Measurements from ENCODE around the gene PLA2G3. TPM values are rescaled to one million over a fixed set of nuclear protein-coding genes. Genes with fewer than 3 reads are reported as not detected.

The PLA2G3 gene
- total and polyA plus RNA-seq, 2 of the 8 experiments (the other 6 are each of a cell fraction or from before 2014, with no cell fraction given) = 18.1 to 25.9 TPM

DNA sequence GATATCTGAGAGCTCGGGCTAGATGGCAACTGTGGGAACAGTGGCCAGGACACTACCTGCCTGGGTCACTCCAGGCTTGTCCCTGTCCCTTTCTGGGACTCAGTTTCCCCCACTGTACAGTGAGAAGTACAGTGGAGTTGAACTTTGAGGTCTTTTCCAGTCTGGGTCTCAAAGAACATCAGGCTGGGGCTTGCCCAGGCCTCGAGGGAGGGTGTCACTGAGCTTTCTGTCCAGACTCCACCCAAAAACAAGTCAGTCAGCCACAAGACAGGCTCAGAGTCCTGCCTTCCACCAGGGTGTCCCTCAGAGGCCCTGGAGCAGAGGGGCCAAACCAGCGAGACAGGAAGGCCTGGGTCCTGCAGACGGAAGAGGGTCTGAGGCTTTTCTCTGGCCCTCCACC, 2.0 kb upstream of the PLA2G3 start:
- H3K18ac ChIP-seq (ENCODE audit: extremely low read depth, low read length) = no peak overlapping the region
- peak overlapping the region; percentile 40; the same call in 1 of the 2 replicates for H2BK15ac ChIP-seq (ENCODE audit: low read length)
- no peak overlapping the region for H3K9ac ChIP-seq (replicated peaks in 1 of 4; ENCODE audit: extremely low read depth in 1 of 4, low read depth in 3 of 4, low read length in 3 of 4)
- H3K4me2 ChIP-seq (ENCODE audit: insufficient read depth in 1 of 2, low read depth in 2 of 2, low read length in 2 of 2) = no peak overlapping the region
- ChIA-PET CTCF (ENCODE audit: partially characterized antibody) (interaction anchor here (0.6 to 11.9 kb wide), 8 partner anchors 9 to 201 kb away, joined by 3 to 124 read pairs (median 5); partner anchors contain the start of gene SELENOM), POLR2A (ENCODE audit: partially characterized antibody) (interaction anchor here (1.0 to 1.5 kb wide), 3 partner anchors 16 to 57 kb away, joined by 3 to 4 read pairs (median 4); no protein-coding TSS in a partner anchor)
- H2AFZ ChIP-seq (ENCODE audit: low read length) = no peak overlapping the region
- H4K20me1 ChIP-seq (replicated peaks in 1 of 2; ENCODE audit: control insufficient read depth in 1 of 2, insufficient read depth in 2 of 2, low read length in 2 of 2) = peaks cover 4 to 8% of the 10 kb centered on the region in 2 experiments
- peak overlapping the region; percentile 86; the same call in 1 of the 2 replicates for H2BK12ac ChIP-seq (ENCODE audit: low read depth, low read length)
- H3K56ac ChIP-seq (replicated peaks; ENCODE audit: insufficient read length, low read depth, low read length) = no peak overlapping the region
- no peak overlapping the region for H3K14ac ChIP-seq (ENCODE audit: insufficient read length)
- peaks cover 0 to 2% (median 0%) of the 10 kb centered on the region in 4 experiments; a peak in 2 of 8 replicates for H3K36me3 ChIP-seq (ENCODE audit: control insufficient read depth in 2 of 4, insufficient read depth in 4 of 4, low read length in 3 of 4)
- peaks cover 7 to 25% (median 17%) of the 10 kb centered on the region in 4 experiments for H3K4me1 ChIP-seq (replicated peaks in 1 of 4; ENCODE audit: control insufficient read depth in 3 of 4, insufficient read depth in 4 of 4, low read length in 3 of 4)
- FAIRE-seq = no peak
- H3K27ac ChIP-seq (ENCODE audit: low read depth, low read length) = no peak overlapping the region
- peak overlapping the region; percentile 66; the same call in 1 of the 2 replicates for H2BK5ac ChIP-seq (ENCODE audit: low read depth, low read length)
- no peak overlapping the region for H3K23ac ChIP-seq (ENCODE audit: insufficient read length)
- H3K23me2 ChIP-seq (ENCODE audit: low read depth, low read length) = peaks cover 12% of the 10 kb centered on the region
- H3K79me2 ChIP-seq (ENCODE audit: control insufficient read depth in 1 of 2, insufficient read depth in 2 of 2, low read length in 2 of 2) = peaks cover 0 to 20% of the 10 kb centered on the region in 2 experiments; a peak in 3 of 4 replicates
- H2AK5ac ChIP-seq (ENCODE audit: low read depth, low read length) = no peak overlapping the region
- H2BK20ac ChIP-seq (ENCODE audit: low read length) = peak overlapping the region; percentile 84
- no peak overlapping the region for H4K8ac ChIP-seq (ENCODE audit: extremely low read depth, insufficient read depth, low read length)
- H4K91ac ChIP-seq (replicated peaks; ENCODE audit: insufficient read length, low read length) = peak overlapping the region; percentile 3
- no peak overlapping the region for H3K4ac ChIP-seq (replicated peaks; ENCODE audit: insufficient read length, low read depth, low read length)
- H3K79me1 ChIP-seq (ENCODE audit: low read depth, low read length) = peaks cover 15% of the 10 kb centered on the region; the same call in 1 of the 2 replicates
- no peak overlapping the region for H3K4me3 ChIP-seq (ENCODE audit: extremely low read depth in 1 of 4, insufficient read depth in 2 of 4, low read depth in 3 of 4, low read length in 4 of 4)
- H3K27me3 ChIP-seq (replicated peaks in 1 of 4; ENCODE audit: control insufficient read depth in 3 of 4, extremely low read depth in 1 of 4, insufficient read depth in 3 of 4, low read length in 3 of 4) = 0 out of 7 replicates have a peak, but pooled peaks cover 0 to 3% (median 0%) of the 10 kb centered on the region in 4 experiments
- peaks cover 0 to under 1% of the 10 kb centered on the region in 2 experiments; a peak in 1 of 4 replicates for H3K9me3 ChIP-seq (ENCODE audit: insufficient read depth in 2 of 2, low read depth in 1 of 2, low read length in 1 of 2)
- no peak overlapping the region for H2BK120ac ChIP-seq (replicated peaks; ENCODE audit: low read depth, low read length)
- no peak overlapping the region for H4K5ac ChIP-seq (ENCODE audit: insufficient read length, low read depth, low read length)
- WGBS, 2 experiments (ENCODE audit: extremely low coverage in 1 of 2, insufficient coverage in 1 of 2, insufficient read length in 1 of 2, insufficient replicate concordance in 2 of 2, low coverage in 1 of 2, low lambda C conversion rate in 2 of 2, missing lambda C conversion rate in 1 of 2) = 91% methylated on average over 4 of the region's 4 CpGs; no CpG with 5 or more reads in 1 of the 2 experiments
- no peak for DNase-seq (ENCODE audit: low read depth in 1 of 2, low spot score in 2 of 2)
- TF ChIP-seq GTF2F1 (IDR thresholded peaks at IDR 0.05; ENCODE audit: borderline replicate concordance, low read depth, low read length) (no peak), CREB1 (IDR thresholded peaks at IDR 0.05) (no peak), SP4 (IDR thresholded peaks at IDR 0.05; ENCODE audit: low read length) (no peak), SIX5 (IDR thresholded peaks at IDR 0.05; ENCODE audit: low read depth, low read length) (no peak), CBX5 (IDR thresholded peaks at IDR 0.05; ENCODE audit: low read depth, low read length) (no peak), RXRA (IDR thresholded peaks at IDR 0.05; ENCODE audit: insufficient read depth, low read depth, low read length) (no peak), CTBP2 (IDR thresholded peaks at IDR 0.05; ENCODE audit: borderline replicate concordance, insufficient read depth, insufficient read length, low read length) (no peak), TAF1 (IDR thresholded peaks at IDR 0.05; ENCODE audit: low read depth, low read length) (no peak), TBP (IDR thresholded peaks at IDR 0.05; ENCODE audit: low read depth, low read length) (no peak), HDAC2 (IDR thresholded peaks at IDR 0.05; ENCODE audit: borderline replicate concordance in 1 of 2, low read depth in 2 of 2, low read length in 2 of 2) (no peak)
- TF ChIP-seq, protein P1, sequence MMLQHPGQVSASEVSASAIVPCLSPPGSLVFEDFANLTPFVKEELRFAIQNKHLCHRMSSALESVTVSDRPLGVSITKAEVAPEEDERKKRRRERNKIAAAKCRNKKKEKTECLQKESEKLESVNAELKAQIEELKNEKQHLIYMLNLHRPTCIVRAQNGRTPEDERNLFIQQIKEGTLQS (IDR thresholded peaks at IDR 0.05; ENCODE audit: insufficient read depth, low read depth, low read length) = no peak

Measured in H1 (cell line).